GM23248 (cell line): ENCODE measurements around the gene ACP3.
"Not testable (repeated sequence)": the region's sequence is repeated elsewhere in the genome, so short reads cannot be mapped to it uniquely, and the experiment has no call there.

Experiments used
- EZH2 ChIP-seq: fragments of 200-600 bp; sonication (generic); IDR thresholded peaks from 2 replicates; pipeline ENCODE4 v1.6.1; 2018; ENCODE audit warnings: antibody characterized with exemption, mild to moderate bottlenecking; ENCODE audit not compliant: insufficient read depth, poor library complexity, severe bottlenecking
- EZH2phosphoT487 ChIP-seq: fragments of 200-600 bp; sonication (generic); IDR thresholded peaks from 2 replicates; pipeline ENCODE4 v1.6.1; 2018; ENCODE audit warnings: antibody characterized with exemption, moderate library complexity, mild to moderate bottlenecking, low read depth; ENCODE audit not compliant: insufficient read depth

DNA sequence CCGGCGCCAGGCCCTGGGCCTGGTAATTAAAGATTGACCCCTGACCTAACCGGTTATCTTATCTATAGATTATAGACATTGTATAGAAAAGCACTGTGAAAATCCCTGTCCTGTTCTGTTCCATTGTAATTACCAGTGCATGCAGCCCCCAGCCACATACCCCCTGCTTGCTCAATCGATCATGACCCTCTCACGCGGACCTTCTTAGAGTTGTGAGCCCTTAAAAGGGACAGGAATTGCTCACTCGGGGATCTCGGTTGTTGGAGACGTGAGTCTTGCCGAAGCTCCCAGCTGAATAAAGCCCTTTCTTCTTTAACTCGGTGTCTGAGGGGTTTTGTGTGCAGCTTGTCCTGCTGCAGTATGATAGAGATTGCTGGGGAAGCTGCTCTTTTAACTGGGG, 7.2 kb upstream of the ACP3 start:
- TF ChIP-seq EZH2, EZH2phosphoT487: not testable (repeated sequence)
